Measurements from ENCODE around the gene CLEC4C. TPM values are rescaled to one million over a fixed set of nuclear protein-coding genes. Genes with fewer than 3 reads are reported as not detected.

The CLEC4C gene
- total and polyA plus RNA-seq, 10 of the 15 experiments (the other 5 are each of a cell fraction or from before 2014, with no cell fraction given): 0.38 to 12.2 (median 4.6) TPM

GRCh38 chr12:7769999-7770398 lies 22.8 kb upstream of the CLEC4C start:
- H2AFZ ChIP-seq (ENCODE audit: control insufficient read depth, low read depth, low read length): no peak overlapping the region
- intact Hi-C loops (cut with micrococcal nuclease; ENCODE audit: unreplicated experiment) (no loop called here), in situ Hi-C loops (cut with MboI) (no loop called here)
- H3K4me2 ChIP-seq (ENCODE audit: control insufficient read depth, insufficient read depth): no peak overlapping the region
- POLR2A ChIA-PET: no interaction called here
- H3K27ac ChIP-seq (ENCODE audit: control insufficient read depth, insufficient read depth): no peak overlapping the region
- no peak for TF ChIP-seq DPF2 (IDR thresholded peaks at IDR 0.05)
- no peak for TF ChIP-seq TAF1 (IDR thresholded peaks at IDR 0.05; ENCODE audit: borderline replicate concordance, low read depth, low read length)
- TF ChIP-seq RELA (IDR thresholded peaks at IDR 0.05; ENCODE audit: borderline replicate concordance, partially characterized antibody): no peak
- no peak for TF ChIP-seq EP300 (IDR thresholded peaks at IDR 0.05; ENCODE audit: borderline replicate concordance in 1 of 2, control insufficient read depth in 1 of 2, low read depth in 2 of 2, low read length in 2 of 2)
- TF ChIP-seq ASH2L (IDR thresholded peaks at IDR 0.05; ENCODE audit: borderline replicate concordance, low read depth): no peak
- TF ChIP-seq TCF3 (IDR thresholded peaks at IDR 0.05; ENCODE audit: borderline replicate concordance, insufficient read depth, low read depth, low read length): no peak
- no peak for TF ChIP-seq SMAD5 (IDR thresholded peaks at IDR 0.05; ENCODE audit: low read depth)
- no peak for TF ChIP-seq FOXM1 (IDR thresholded peaks at IDR 0.05; ENCODE audit: low read depth, low read length)
- no peak for TF ChIP-seq STAT1 (conservative IDR thresholded peaks at IDR 0.05)
- TF ChIP-seq NBN (IDR thresholded peaks at IDR 0.05): no peak
- TF ChIP-seq ZNF24 (IDR thresholded peaks at IDR 0.05): no peak
- TF ChIP-seq NFYB (IDR thresholded peaks at IDR 0.05; ENCODE audit: insufficient read depth, low read depth, low read length): no peak
- TF ChIP-seq JUNB (IDR thresholded peaks at IDR 0.05): no peak
- TF ChIP-seq CHD2 (IDR thresholded peaks at IDR 0.05; ENCODE audit: borderline replicate concordance, low read depth, low read length): no peak
- TF ChIP-seq CEBPB (IDR thresholded peaks at IDR 0.05; ENCODE audit: borderline replicate concordance in 1 of 2, low read depth in 2 of 2, low read length in 2 of 2): no peak
- TF ChIP-seq E4F1 (IDR thresholded peaks at IDR 0.05; ENCODE audit: borderline replicate concordance, partially characterized antibody): no peak
- 10% methylated on average over 3 of the region's 3 CpGs for WGBS (ENCODE audit: insufficient coverage, insufficient replicate concordance, low lambda C conversion rate, missing lambda C conversion rate)
- no peaks in the 10 kb centered on the region for H3K79me2 ChIP-seq (ENCODE audit: control insufficient read depth, insufficient read depth, low read length)
- CTCF ChIA-PET: no interaction called here
- H3K36me3 ChIP-seq (ENCODE audit: control insufficient read depth in 2 of 2, insufficient read depth in 2 of 2, low read length in 1 of 2): no peaks in the 10 kb centered on the region
- SMC1A ChIA-PET (ENCODE audit: uncharacterized antibody, unreplicated experiment): no interaction called here
- peaks cover 0 to 2% of the 10 kb centered on the region in 2 experiments; a peak in 1 of 4 replicates for H3K27me3 ChIP-seq (replicated peaks in 1 of 2; ENCODE audit: control insufficient read depth in 2 of 2, insufficient read depth in 2 of 2, low read length in 1 of 2)
- no peak overlapping the region for H3K9ac ChIP-seq (ENCODE audit: control insufficient read depth, insufficient read depth, low read length)
- DNase-seq (ENCODE audit: low read depth, low spot score) (no peak), FAIRE-seq (no peak), ATAC-seq (no peak)
- no peaks in the 10 kb centered on the region for H3K4me1 ChIP-seq (ENCODE audit: control insufficient read depth, insufficient read depth, low read length)
- H3K9me3 ChIP-seq (replicated peaks; ENCODE audit: control insufficient read depth, insufficient read depth, low read length): no peaks in the 10 kb centered on the region
- no peaks in the 10 kb centered on the region for H4K20me1 ChIP-seq (ENCODE audit: control insufficient read depth, insufficient read depth)
- H3K4me3 ChIP-seq: no peak overlapping the region
- BruUV-seq (replicated peaks): no TSS peak
- RAD21 ChIA-PET (ENCODE audit: unreplicated experiment): no interaction called here
